Posterior vena cava (tissue), 2 donors: ENCODE data around the gene KPNA2. TPM values are rescaled to one million over a fixed set of nuclear protein-coding genes. Genes with fewer than 3 reads are reported as not detected.
"Not testable (repeated sequence)": the region's sequence is repeated elsewhere in the genome, so short reads cannot be mapped to it uniquely, and the experiment has no call there.

Source experiments
- DNase-seq: peaks from one replicate; pipeline ENCODE4 v3.0.0-alpha.2; 2020; ENCODE audit warnings: low spot score
- intact Hi-C, 2 donors: fragments of 100-400 bp; cut with DNase I; formaldehyde crosslinking; loops; one replicate each; pipeline versions ENCODE4 v1.14.1 to v1.14.2; 2022 to 2023
- total RNA-seq, 2 donors: library from RNA; stranded (reverse); fragmentation: NEBNext Ultra II Directional; extraction: Animal tissue kit (Norgen Biotek cat#: 25700); gene quantifications; one replicate each; pipeline ENCODE4 v1.2.1, GENCODE V29; 2021
- donor health status: DM: yes; HTN: yes; CAD: no.
- donor health status: DM: yes; HTN: yes; CAD: no.

Gene KPNA2
- total RNA-seq, 2 donors from 2014 or later = 29.2 to 30.8 TPM

DNA sequence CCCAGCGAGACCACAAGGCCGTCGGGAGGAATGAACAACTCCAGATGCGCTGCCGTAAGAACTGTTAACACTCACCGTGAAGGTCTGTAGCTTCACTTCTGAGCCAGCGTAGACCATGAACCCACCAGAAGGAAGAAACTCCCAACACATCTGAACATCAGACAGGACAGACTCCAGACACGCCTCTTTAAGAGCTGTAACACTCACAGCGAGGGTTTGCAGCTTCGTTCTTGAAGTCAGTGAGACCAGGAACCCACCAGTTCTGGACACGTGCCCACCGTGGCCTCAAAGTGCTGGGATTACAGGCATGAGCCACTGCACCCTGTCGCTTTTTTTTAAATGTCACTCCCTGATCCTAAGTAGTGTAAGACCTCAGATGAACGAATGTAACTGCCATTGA is 17.3 kb downstream of the KPNA2 start:
- intact Hi-C loops = no loop called here
- DNase-seq = no peak

DNA sequence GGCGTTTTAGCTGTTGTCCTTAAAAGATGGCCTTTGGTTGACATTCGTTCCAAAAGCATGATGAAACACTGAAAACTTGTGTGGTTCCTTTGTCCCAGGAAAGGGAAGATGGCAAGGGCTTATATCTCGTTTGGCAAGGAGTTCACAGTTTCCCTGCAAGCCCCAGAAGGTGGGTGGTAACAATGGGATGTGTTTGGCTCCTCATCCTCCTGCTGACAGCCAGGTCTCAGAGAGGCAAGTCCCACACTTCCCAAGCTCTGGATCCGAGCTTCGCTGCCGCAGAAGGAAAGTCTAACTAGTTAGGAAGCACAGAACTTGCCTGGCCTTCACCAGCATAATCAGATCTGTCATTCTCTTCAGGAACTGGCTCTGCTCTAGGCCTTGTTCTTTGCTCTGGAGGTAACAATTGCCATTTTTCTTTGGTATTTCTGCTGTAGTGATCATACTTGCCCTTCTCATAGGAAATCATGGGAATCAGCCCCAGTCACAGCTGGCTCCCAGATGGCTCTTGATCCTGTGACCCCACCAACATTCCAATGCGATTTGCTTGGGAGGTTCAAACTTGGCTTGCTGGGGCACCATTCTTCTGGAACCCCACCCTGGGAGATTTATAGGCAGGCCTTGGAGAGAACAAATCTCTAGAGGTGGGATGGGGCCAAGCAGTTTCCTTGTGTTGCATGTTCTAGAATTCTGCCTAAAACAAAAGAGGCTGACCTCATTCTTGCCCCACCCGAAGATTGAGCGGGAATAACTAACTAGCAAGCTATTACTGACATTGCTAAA is 17.9 kb downstream of the KPNA2 start:
- DNase-seq = no peak

GRCh38 chr17:68054296-68054900 is 18.9 kb downstream of the KPNA2 start:
- DNase-seq = no peak
- intact Hi-C loops = no loop called here

More for the DNA sequence above, 17.9 kb downstream of the KPNA2 start:
- intact Hi-C loops = no loop called here

GRCh38 chr17:68057531-68057952 is 22.0 kb downstream of the KPNA2 start:
- DNase-seq = no peak
- intact Hi-C loops = no loop called here

DNA sequence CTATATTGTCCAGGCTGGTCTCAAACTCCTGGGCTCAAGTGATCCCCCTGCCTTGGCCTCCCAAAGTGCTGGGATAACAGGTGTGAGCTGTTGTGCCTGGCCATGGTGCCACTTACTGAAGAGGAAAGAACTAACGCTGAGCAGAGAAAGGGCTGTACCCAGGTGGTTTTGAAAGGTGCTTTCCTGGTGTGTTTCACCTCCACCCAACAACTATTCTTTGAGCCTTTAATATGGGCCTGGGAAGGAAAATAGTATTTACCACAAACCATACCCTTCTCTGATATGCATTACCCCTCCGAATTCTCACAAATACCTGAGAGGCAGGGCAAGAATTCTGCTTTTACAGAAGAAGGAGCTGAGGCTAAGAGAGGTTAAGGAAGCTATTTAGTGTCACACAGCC is 24.8 kb downstream of the KPNA2 start:
- intact Hi-C loops = no loop called here

DNA sequence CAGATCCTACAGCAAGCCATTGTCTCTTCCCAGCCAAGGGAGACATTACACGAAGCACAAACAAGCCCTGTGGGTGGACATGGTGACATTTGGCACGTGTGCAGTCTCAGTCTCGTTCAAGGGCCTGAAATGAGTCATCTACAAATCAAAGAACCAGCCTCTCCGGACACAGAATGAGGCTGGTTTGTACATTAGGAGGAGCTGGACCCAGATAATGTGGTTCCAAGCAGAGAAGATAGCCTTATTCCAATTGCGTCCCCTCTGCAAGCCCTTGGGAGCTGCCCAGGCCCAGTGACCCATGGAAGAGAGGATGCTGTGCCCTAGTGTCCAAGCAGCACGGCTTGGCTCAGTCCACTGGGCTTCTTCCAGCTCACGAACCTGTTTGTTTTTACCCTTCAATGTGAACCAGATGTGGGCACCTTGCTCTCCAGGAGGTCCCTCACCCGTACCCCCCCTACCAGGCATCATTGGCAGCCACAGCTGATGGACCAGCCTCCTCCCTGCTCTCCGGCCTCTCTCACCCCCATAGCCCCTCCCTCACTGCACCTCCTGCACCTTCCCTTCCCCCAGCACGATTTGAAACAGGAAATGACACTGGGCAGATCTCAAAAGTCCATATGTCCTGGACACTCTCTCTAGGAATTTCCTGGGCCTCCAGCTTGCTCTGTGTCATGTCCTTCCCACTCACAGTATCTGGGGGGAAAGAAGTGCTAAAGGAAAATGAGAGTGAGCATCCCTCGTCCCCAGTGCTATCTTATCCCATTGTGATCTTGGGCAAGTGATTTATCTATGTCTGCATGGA is 26.2 kb downstream of the KPNA2 start:
- intact Hi-C loops = no loop called here
- peak; percentile 57 for DNase-seq

More for the DNA sequence above, 24.8 kb downstream of the KPNA2 start:
- no peak for DNase-seq

DNA sequence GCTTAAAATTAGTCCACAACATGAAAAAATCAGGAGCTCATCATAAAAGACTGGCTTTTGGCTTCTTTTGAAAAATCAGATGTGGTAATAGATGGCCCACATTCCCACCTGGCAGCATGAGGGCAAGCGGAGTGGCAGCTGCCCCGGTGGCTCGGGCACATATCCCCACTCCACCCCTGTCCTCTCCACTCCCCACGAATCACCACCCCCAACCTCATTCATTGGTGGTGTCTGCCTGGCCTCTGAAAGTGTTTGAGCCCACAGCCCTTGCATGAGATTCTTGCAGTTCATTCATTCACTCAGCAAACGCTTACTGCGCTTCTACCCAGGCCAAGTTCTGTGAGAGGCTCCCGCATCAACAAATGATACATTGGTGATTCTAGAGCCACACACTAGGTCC is 29.8 kb downstream of the KPNA2 start:
- DNase-seq, intact Hi-C loops: not testable (repeated sequence)

- DNase-seq = peak; percentile 4
- intact Hi-C loops = not testable (repeated sequence)
Observed at GRCh38 chr17:68068512-68068911, 33.0 kb downstream of the KPNA2 start.

GRCh38 chr17:68070582-68071444 is 35.3 kb downstream of the KPNA2 start:
- intact Hi-C loops = not testable (repeated sequence)
- peak; percentile 82 for DNase-seq

DNA sequence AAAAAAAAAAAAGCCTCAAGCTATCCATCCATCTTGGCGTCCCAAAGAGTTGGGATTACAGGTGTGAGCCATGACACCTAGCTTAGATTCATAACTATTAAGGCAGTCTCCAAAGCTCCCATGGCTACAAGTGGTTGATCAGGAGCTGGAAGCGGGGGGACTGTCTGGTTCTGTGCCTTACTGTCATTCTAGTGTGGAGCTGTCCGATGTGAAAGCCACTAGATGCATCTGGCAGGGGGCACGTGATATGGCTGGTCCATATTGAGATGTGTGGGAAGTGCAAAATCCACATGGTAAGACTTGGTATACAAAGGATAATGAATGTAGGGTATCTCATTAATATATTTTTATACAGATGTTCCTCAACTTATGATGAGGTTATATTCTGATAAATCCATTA is 38.7 kb downstream of the KPNA2 start:
- peak; percentile 14 for DNase-seq
- intact Hi-C loops = no loop called here

DNA sequence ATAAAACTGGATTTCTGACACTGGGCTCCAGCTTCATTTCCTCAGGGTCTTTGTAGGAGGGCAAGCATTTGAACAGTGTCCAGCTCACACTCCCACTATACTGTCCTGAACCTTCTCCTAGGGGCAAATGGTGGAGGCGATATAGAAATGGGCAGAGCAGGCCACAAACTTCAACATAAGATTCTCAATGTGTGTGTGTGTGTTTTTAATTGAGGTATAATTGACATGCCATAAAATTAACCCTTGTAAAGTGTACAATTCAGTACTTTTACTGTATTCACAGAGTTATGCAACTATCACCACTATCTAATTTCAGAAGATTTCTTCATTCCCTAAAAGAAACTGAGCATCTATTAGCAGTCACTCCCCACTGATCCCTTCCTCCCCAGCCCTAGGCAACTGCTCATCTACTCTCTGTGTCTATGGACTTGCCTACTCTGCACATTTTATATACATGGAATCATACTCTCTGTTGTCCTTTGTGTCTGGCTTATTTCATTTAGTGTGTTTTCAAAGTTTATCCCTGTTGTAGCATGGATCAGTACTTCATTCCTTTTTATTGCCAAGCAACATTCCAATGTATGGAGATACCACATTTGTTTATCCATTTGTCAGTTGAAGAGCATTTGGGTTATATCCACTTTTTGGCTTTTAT is 40.5 kb downstream of the KPNA2 start:
- DNase-seq, intact Hi-C loops: not testable (repeated sequence)

DNA sequence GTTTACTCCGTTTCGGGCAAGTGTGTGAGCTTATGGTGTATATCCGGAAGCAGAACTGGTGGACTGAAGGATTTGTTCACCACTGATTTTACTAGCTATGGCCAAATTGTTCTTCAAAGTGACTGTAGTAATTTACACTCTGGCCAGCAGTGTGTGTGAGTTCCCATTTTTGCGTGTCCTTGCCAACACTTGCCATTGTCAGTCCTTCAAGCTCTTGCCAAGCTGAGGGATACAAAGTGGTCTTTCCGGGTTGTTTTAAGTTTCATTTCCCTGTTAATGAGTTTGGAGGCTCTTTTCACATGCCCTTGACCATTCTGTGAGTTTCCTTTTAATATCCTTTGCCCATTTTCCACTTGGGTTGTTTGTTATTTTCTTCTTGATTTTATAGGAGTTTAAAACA is 42.0 kb downstream of the KPNA2 start:
- DNase-seq, intact Hi-C loops: not testable (repeated sequence)

GRCh38 chr17:68080411-68081150 is 45.0 kb downstream of the KPNA2 start:
- no peak for DNase-seq
- intact Hi-C loops = no loop called here

GRCh38 chr17:68081305-68082265 is 46.0 kb downstream of the KPNA2 start:
- DNase-seq, intact Hi-C loops: not testable (repeated sequence)

DNA sequence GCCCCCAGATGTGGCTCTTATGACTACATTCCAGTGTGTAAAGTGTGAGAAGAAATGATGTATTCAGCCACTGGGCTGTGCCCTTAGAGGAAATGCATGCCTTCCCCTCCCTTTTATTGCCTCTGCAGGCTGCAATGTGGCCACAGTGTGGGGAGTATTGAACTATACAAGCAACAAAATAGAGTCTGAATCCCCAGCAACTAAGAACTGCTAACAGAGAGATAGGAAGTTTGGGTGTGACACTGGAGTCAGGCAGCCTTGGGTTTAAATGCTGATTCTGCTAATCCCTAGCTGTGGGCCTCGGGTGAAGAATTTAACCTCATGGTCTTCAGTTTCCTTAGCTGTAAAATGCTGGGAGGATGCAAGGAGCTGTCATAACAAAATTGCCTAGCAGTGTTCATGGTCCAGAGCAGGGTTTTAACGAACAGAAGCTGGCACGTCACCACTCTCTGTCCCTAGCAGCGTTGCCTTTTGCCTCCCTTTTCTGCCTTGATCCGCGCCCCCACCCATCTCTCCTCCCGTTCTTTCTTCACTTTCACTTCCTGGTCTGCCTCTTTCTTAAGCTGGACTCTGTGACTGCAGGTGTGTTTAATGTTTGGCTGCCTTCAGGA is 50.3 kb downstream of the KPNA2 start:
- no peak for DNase-seq
- intact Hi-C loops = no loop called here

DNA sequence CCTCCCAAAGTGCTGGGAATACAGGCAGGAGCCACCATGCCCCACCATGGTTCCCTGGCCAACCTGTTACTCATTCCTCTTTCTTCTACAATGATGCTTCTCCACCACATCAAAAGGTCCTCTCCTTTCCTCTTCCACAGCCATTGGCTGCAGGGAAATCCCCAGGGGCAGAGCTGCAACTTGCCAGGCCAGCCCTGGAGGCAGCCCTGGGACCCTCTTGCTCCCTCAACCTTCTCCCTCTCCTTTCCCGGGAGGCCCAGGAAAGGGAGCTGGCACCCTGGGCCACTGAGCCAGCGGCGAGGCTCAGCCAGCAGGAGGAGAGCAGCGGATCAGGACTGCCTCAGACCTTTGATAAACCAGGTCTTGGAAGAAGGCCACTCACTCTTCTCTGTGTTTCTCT is 51.1 kb downstream of the KPNA2 start:
- DNase-seq, intact Hi-C loops: not testable (repeated sequence)
